ENCODE data around the gene CCP110. TPM values are rescaled to one million over a fixed set of nuclear protein-coding genes. Genes with fewer than 3 reads are reported as not detected.

The CCP110 gene
- total and polyA plus RNA-seq, 2 of the 13 experiments (the other 11 are each of a cell fraction or from before 2014, with no cell fraction given), result 10.0 to 11.1 TPM

- TF ChIP-seq TMF1 (CRISPR knock-in tag; IDR thresholded peaks at IDR 0.05; ENCODE audit: low read depth), result peak; percentile 89
- TF ChIP-seq KLF15 (CRISPR knock-in tag; IDR thresholded peaks at IDR 0.05; ENCODE audit: borderline replicate concordance), result peak; percentile 81; the same call in 1 of the 2 replicates
- TF ChIP-seq MED8 (CRISPR knock-in tag; IDR thresholded peaks at IDR 0.05; ENCODE audit: insufficient replicate concordance), result no peak
- peak; percentile 78; the same call in 1 of the 2 replicates for TF ChIP-seq ETV6 (CRISPR knock-in tag; conservative IDR thresholded peaks at IDR 0.05)
- TF ChIP-seq E2F1 (CRISPR knock-in tag; IDR thresholded peaks at IDR 0.05), result peak; percentile 30; the same call in 1 of the 2 replicates
- 0 out of 2 replicates have a peak, but pooled peaks have one; percentile 33 for TF ChIP-seq NR0B2 (CRISPR knock-in tag; IDR thresholded peaks at IDR 0.05)
- no peak for TF ChIP-seq DNMT1 (CRISPR knock-in tag; IDR thresholded peaks at IDR 0.05)
- TF ChIP-seq ZNF775 (CRISPR knock-in tag; IDR thresholded peaks at IDR 0.05; ENCODE audit: borderline replicate concordance), result peak; percentile 14; the same call in 1 of the 2 replicates
- TF ChIP-seq TSC22D2 (CRISPR knock-in tag; IDR thresholded peaks at IDR 0.05; ENCODE audit: borderline replicate concordance), result no peak
- TF ChIP-seq ARNTL (CRISPR knock-in tag; IDR thresholded peaks at IDR 0.05), result peak; percentile 81
- TF ChIP-seq SMARCC2 (IDR thresholded peaks at IDR 0.05), result no peak
- TF ChIP-seq GLMP (CRISPR knock-in tag; IDR thresholded peaks at IDR 0.05; ENCODE audit: borderline replicate concordance), result no peak
- TF ChIP-seq KAT7 (CRISPR knock-in tag; IDR thresholded peaks at IDR 0.05; ENCODE audit: borderline replicate concordance), result peak; percentile 94; the same call in 1 of the 2 replicates
- TF ChIP-seq ZFP1 (CRISPR knock-in tag; IDR thresholded peaks at IDR 0.05), result no peak; the same call in none of the 2 replicates
- TF ChIP-seq ARID4A (CRISPR knock-in tag; IDR thresholded peaks at IDR 0.05; ENCODE audit: borderline replicate concordance), result peak; percentile 95
- TF ChIP-seq ARNT2 (CRISPR knock-in tag; IDR thresholded peaks at IDR 0.05; ENCODE audit: low read depth), result peak; percentile 94
- TF ChIP-seq ZNF780A (CRISPR knock-in tag; IDR thresholded peaks at IDR 0.05), result no peak
- TF ChIP-seq MLX (CRISPR knock-in tag; IDR thresholded peaks at IDR 0.05), result 0 out of 2 replicates have a peak, but pooled peaks have one; percentile 6
- peak; percentile 65; the same call in 1 of the 2 replicates for TF ChIP-seq ZNF761 (CRISPR knock-in tag; conservative IDR thresholded peaks at IDR 0.05)
- TF ChIP-seq NFE2 (CRISPR knock-in tag; IDR thresholded peaks at IDR 0.05), result no peak
- TF ChIP-seq CREM (IDR thresholded peaks at IDR 0.05), result no peak; the same call in 1 of the 2 replicates
- TF ChIP-seq CREM (CRISPR knock-in tag; IDR thresholded peaks at IDR 0.05), result peak; percentile 1; the same call in 1 of the 2 replicates
These were observed 2.0 kb upstream of the CCP110 start, which contains the start of gene GDE1 (continued) for GRCh38 chr16:19521471-19522396.
